ENCODE measurements around the gene LHFPL5.

Gene LHFPL5

DNA sequence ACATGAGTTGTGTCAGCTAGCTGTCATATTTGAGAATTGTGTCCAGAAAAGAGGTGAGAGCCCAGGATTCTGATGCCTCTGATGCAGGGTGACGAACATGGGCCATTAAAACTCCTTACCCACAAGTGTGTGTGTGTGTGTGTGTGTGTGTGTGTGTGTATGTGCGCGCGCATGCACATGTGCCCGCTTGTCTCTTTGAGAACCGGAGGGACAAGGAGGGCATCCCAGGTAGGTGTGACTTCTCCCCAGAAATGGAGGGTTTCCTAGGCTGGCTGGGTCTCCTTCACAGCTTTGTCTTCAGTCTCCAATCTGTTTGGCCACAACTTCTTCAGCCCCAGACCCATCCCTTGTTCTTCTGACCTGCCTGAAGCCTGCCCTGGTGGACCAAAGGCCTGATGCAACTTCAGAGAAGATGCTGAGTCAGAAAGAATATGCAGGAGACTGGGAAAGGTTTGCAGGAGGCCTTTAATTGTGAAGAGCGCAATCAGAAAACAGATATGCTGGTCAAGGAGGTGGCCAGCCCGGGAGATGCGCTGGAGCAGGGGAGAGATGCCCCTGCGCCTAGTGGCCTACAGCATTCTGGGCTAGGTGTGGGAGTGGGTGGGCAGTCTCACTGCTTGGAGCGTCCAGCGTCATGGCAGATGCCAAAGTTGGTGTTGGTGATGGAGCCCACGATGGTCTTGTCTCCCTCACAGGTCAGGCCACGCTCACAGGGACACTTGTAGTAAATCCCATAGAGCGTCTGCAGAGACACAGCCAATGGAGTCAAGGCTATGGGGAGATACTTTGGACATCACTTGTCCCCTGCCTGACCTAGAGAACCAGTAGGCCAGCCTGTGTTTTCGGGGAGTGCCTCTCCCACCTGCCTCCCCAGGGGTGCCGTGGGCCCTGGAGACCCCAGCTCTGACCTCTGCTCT is 10.4 kb upstream of the LHFPL5 start:
- DNase-seq: no peak

DNA sequence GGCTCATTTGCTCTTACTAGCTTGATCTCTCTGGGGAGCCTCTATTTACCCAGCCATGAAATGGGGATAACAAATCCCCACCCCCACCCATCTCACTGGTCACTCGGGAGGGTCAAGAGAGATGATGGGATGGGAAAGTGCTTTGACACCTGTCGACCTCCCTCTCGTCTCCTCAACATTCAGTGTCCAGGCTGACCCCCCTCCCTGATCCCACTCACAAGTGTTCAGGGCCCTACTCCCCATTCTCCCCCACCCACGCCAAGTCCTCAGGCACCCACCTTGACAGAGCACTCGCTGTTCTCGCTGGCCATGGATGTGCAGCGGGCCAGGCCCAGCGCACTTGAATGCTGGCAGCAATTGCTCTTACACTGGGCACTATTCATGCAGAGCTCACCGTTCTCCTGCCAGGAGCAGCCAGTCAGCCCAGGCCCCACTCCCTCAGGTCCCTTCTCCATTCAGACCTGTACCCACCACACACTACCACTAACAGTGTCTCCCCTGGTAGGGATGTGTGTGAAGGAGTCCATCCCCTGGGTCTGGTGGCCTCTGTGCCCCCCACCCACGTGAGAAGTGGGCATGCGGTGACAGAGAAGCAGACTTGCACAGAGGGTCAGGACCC is 9.6 kb upstream of the LHFPL5 start:
- DNase-seq: no peak

DNA sequence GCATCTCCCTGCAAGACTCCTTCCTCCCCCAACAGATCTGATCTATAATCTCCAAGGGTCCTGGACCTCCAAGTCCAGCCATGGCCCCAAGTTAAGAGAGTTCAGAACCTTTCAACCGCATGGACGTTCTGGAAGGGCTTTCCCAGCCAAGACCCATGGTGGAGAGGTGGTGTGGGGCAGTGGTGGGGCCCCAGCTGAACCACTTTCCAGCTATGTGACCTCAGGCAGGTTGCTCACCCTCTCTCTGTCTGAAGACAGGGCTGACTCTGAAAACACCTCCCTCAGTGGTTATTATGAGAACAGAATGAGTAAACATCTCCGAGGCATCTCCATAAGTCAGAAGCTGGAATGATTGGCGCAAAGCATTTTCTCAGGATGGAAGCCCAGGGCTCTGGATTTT is 8.9 kb upstream of the LHFPL5 start:
- DNase-seq: no peak

GRCh38 chr6:35797837-35798526 is 7.2 kb upstream of the LHFPL5 start:
- DNase-seq: no peak

- no peak for DNase-seq
Measured at GRCh38 chr6:35798706-35799105, 6.4 kb upstream of the LHFPL5 start.

- DNase-seq: no peak
Measured at GRCh38 chr6:35801148-35801547, 4.0 kb upstream of the LHFPL5 start.

- DNase-seq: no peak
Measured at GRCh38 chr6:35808688-35809087, 3.5 kb downstream of the LHFPL5 start.

DNA sequence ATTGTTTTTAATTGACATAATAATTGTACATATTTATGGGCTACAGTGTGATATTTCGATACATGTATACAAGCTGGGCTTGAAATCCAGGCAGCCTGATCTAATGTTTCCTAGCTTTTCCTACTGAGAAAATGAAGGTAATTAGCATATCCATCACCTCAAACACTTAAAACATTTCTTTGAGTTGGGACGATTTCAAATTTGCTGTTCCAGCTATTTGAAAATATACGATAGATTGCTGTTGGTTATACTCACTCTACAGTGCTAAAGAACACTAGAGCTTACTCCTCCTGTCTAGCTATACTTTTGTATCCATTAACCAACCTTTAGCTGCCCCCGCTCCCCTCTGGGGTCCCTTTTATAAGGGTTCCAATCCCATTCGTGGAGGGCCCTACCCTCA is 4.7 kb downstream of the LHFPL5 start:
- no peak for DNase-seq

- DNase-seq: no peak
Measured at GRCh38 chr6:35810971-35811698, 6.0 kb downstream of the LHFPL5 start.

GRCh38 chr6:35811699-35811995 is 6.5 kb downstream of the LHFPL5 start:
- no peak for DNase-seq

GRCh38 chr6:35817515-35817914 is 12.4 kb downstream of the LHFPL5 start:
- no peak for DNase-seq

- no peak for DNase-seq
Measured at GRCh38 chr6:35823601-35824000, 18.4 kb downstream of the LHFPL5 start.

DNA sequence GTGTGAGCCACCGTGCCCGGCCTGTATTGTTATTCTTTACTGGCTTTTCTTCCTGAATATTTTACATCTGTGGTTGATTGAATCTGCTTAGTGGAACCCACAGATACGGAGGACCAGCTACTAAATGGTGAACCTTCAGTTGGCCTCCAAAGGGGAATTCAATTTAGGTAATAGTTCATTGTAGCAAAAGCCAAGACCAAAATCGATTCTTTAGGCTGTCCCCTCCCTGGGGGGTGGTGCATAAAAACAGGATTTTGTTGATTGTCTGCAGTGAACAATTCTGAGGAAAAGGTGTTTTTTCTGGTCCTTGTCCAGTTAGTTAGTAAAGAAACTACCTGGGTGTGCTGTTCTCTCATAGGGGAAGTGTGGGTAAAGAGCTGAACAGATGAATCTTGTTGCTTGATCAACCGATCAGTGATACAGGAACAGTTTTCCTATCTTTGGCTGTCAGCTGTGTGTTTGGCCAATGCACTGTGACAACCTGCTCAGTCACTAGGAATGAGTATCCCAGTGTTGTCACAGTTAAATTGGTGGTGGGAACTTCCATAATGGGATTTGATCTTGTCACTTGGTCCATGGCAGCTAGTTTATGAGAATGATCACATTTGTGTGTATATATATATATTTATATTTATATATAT is 19.5 kb downstream of the LHFPL5 start:
- no peak for DNase-seq

DNA sequence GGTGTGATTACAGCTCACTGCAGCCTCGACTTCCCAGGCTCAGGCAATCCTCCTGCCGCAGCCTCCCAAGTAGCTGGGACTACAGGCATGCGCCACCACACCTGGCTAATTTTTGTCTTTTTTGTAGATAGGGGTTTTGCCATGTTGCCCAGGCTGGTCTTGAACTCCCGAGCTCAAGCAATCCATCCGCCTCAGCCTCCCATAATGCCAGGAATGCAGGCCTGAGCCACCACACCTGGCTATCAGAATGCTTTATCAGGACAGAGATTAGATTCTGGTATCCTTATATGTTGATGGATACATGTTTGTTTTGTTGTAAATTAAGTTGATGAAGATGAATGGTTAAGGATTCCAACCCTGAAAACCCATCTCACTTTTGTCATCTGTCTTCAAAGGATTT is 24.2 kb downstream of the LHFPL5 start:
- no peak for DNase-seq

- no peak for DNase-seq
Measured at GRCh38 chr6:35831257-35832007, 26.3 kb downstream of the LHFPL5 start.

DNA sequence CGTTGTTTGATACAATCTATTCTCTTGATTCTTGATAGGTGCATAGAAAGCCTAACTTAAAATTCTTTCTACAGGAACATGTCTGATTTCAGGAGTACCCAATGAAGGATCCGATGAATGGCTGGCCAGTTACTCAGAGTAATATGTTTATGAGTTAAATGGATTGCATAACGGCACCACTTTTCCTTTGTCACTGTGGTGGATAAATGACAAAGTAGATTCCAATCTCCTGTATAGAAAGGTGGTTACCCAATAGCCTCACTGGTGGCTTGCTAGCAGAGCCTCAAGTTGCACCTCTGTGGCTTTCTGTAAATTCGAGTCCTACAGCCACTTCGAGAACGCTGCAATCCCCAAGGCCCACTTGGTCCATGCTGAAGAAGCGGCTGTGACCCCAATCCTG is 28.4 kb downstream of the LHFPL5 start:
- peak; percentile 11 to 16 for DNase-seq

- DNase-seq: no peak
Measured at GRCh38 chr6:35839019-35839418, 33.9 kb downstream of the LHFPL5 start.

GRCh38 chr6:35842381-35842780 is 37.2 kb downstream of the LHFPL5 start:
- DNase-seq: no peak

GRCh38 chr6:35844290-35844689 is 39.1 kb downstream of the LHFPL5 start:
- DNase-seq: no peak

DNA sequence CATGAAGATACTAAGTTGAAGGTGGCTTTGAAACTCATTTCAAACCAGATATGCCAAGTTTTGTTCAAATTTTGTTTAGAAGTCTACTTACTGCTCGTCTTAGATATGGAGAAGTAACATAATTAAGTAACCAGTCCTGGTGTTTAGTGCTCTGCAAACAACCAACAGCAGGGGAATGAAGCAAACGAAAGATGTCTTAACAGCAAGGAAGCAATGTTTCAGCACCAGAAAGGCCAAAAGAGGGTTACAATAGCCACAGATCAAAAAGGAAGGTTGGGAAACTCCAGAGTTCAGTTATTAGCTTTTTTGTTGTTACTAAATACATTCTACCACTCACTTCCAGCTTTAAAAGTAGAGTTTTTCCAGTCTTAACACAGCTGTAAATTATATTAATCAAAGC is 45.1 kb downstream of the LHFPL5 start:
- DNase-seq: peak; percentile 76 to 83

DNA sequence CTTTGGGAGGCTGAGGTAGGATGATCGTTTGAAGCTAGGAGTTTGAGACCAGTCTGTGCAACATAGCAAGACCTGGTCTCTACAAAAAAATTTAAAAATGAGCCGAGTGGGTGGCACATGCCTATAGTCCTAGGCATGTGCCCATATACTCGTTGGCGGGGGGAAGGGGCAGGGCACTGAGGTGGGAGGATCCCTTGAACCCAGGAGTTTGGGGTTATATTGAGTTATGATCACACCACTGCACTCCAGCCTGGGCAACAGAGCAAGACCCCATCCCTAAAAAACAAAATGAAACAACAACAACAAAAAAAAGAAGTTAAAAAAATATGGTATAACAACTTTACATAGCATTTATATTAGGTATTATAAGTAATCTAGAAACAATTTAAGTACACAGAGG is 47.8 kb downstream of the LHFPL5 start:
- no peak for DNase-seq

DNA sequence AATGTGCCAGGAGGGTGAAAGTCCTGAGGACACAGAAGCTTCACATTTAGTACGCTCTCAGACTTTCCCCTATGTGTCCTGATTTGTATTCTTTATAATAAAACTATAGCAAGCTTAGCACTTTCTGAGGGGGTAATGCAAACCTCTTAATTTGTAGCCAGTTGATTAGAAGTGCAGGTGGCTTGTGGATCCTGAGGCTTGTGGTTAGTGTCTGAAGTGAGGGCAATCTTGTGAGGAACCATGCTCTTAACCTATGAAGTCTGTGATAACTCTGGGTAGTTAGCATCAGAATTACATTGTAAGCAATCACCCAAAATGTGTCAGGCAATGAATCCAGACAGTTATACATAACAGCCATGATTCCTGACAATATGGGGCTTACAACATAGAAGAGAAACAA is 51.1 kb downstream of the LHFPL5 start:
- no peak for DNase-seq
